ENCODE results near the gene SELENOI.
A peak's percentile ranks its signal among the peaks of the same experiment; 100 is the strongest.
"Not testable (repeated sequence)": the region's sequence is repeated elsewhere in the genome, so short reads cannot be mapped to it uniquely, and the experiment has no call there.

The SELENOI gene

DNA sequence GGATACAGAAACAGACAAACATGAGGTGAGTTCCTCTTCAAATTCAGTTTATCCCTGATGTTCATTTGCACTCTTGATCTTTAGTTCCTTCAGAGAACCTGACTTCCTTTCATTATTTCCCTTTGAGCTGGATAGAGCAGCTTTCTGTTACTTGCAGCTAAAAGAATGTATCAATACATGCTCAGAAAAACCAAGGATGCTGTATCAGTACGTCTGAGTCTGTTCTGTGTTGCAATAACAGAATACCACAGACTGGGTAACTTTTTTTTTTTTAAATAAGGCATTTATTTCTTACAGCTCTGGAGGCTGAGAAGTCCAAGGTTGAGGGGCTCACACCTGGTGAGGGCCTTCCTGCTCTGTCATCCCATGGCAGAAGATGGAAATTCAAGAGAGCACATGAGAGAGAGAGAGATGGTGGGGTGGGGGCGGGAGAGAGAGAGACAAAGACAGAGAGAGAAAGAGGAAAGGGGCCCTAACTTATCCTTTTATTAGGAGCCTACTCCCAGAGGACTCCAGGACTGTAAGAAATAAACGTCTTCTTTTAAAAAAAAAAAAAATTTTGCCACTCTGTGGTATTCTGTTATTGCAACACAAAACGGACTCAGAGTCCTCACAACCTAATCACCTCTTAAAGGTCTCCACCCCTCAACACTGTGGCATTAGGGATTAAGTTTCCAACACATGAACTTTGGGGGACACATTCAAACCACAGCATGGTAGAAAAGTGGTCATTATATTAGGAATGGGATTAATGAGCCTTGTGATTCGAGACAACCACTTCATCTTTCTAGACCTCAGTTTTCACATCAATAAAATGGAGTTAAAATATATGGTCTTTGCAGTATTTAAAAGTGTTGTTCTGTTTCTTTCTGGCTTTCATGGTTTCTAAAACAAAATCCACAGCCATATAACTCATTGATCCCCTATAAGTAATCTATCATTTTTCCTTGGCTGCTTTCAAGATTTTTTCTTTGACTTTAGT is 18.4 kb upstream of the SELENOI start:
- DNase-seq, result no peak

DNA sequence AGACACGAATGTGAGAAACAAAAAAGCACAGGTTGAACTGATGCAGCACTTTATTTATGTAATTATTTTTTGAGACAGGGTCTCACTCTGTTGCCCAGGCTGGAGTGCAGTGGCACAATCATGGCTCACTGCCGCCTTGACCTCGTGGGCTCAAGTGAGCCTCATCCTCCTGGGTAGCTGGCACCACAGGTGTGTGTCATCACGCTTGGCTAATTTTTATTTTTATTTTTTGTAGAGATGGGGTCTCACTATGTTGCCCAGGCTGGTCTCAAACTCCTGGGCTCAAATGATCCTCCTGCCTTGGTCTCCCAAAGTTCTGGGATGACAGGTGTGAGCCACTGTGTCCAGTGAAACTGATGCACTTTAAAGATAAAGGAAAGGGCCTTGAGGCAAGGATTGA is 16.9 kb upstream of the SELENOI start:
- DNase-seq, result not testable (repeated sequence)

DNA sequence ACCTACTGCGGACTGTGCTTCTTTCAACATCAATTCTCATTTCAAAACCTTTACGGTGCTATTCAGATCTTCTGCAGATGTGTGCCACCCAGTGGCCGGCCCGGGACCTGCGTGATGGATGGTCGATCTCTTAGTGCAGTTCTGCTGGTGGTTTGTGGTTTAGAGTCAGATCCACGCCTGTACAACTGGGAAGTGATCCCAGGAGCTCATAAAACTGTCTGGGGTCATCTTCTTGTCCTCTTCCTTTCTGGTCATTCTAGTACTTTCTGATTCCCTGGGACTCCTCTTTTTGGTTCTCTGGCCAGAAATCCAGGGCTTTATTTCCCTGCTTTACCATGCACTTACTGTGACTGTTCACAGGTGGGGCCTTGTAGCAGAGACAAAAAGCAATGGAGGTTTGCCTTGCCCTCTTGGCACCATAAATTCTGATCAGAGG is 15.8 kb upstream of the SELENOI start:
- DNase-seq, result peak; percentile 40

DNA sequence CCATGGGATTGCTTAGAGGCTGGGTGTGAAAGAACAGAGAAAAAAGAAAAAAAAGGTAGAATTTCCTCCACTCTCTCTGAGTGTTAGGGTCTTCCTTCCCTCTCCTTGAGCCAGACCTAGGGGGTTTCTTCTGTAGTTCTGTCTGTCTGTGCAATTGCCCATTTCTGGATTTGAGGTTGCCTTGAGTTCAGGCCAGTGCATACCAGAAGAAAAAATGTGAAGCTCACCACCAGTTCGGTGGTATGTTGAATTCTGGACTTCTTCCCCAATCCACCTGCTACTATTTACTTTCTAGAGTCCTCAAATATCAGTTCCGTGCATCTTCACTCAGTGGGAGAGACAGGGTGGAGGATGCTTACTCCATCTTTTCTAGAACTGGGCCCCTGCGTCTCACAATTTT is 15.3 kb upstream of the SELENOI start:
- DNase-seq, result no peak

DNA sequence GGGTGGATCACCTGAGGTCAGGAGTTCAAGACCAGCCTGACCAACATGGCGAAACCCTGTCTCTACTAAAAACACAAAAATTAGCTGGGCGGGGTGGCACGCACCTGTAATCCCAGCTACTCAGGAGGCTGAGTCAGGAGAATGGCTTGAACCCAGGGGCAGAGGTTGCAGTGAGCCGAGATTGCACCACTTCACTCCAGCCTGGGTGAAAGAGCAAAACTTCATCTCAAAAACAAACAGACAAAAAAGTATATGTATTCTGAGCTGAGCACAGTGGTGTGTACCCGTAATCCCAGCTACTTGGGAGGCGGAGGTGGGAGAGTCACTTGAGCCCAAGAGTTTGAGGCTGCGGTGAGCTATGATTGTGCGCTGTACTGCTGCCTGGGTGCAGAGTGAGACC is 14.6 kb upstream of the SELENOI start:
- DNase-seq, result not testable (repeated sequence)

DNA sequence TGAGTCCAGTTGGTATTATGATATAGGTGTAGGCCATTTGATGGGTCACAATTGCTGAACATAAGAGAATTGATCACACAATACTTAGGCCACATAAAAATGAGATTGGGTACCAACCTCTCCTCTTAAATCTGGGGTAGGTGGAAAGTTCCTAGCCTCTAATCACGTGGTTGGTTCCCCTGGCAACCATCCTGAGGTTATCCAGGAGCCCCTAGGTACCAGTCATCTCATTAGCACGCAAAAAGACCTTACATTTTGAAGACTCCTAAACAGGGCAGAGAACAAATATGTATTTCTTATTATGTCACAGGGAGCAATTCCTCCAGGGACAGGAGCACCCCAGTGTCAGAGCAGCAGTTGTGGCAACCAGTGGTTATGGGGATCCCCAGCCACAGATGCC is 12.7 kb upstream of the SELENOI start:
- DNase-seq, result no peak

DNA sequence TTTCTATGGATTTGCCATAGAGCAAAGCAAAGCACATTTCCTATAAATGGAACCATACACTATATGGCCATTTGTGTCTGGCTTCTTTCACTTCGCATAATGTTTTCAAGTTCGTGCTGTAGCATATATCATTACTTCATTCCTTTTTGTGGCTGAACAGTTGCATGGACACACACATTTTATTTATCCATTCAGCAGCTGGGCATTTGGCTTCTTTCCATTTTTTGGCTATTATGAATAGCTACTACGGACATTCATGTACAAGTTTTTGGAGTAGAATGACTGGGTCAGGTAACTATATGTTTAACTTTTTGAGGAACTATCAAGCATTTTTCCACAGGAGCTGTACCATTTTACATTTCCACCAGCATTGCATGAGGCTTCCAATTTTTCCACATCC is 10.7 kb upstream of the SELENOI start:
- no peak for DNase-seq

DNA sequence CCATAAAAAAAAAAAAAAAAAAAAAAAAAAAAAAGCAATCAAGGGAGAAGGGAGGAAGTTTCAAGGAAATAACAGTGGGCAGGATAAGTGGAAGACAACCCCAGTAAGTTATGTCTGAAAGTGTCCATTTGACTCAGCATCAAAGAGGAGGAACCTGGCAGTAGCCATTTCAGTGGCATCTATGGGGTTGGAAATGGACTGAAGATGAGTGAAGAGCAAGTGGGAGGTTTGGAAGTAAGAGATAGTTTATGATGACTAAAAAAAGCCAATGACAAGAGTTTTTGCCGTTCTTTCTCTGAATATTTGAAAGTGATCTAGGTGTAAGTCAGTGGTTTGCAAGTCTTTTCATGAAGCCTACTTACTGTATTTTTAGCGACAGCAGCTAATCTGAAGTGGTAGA is 9.2 kb upstream of the SELENOI start:
- DNase-seq, result no peak

DNA sequence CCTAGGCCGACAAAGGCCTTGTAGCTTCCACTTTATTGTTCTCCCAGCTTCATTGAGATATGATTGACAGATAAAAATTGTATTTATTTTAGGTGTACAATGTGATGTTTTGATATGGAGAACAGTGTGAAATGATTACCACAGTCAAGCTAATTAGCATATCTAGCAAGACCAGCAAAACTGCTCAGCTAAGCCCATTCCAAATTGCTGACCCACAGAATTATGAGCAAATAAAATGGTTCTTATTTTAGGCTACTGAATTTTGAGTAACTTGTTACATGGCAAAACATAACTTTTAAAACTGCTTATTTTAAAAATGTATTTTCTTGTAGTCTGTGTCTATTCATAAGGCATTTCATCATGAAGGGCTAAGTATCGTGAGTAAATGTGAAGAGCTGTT is 8.6 kb upstream of the SELENOI start:
- no peak for DNase-seq

DNA sequence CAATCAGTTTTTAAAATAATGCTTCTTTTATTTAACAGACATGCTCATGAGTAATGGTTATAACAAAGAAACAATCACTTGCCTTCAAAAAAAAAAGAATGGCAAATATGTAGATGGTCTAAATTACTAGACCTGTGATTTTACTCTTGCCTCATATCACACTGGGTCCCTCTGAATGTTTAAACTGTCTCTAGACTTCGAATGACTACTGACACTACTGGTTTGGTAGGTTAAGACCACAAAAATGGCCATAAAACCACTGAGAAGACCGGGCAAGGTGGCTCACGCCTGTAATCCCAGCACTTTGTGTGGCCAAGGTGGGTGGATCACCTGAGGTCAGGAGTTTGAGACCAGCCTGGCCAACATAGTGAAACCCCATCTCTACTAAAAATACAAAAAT is 5.1 kb upstream of the SELENOI start:
- DNase-seq, result no peak

DNA sequence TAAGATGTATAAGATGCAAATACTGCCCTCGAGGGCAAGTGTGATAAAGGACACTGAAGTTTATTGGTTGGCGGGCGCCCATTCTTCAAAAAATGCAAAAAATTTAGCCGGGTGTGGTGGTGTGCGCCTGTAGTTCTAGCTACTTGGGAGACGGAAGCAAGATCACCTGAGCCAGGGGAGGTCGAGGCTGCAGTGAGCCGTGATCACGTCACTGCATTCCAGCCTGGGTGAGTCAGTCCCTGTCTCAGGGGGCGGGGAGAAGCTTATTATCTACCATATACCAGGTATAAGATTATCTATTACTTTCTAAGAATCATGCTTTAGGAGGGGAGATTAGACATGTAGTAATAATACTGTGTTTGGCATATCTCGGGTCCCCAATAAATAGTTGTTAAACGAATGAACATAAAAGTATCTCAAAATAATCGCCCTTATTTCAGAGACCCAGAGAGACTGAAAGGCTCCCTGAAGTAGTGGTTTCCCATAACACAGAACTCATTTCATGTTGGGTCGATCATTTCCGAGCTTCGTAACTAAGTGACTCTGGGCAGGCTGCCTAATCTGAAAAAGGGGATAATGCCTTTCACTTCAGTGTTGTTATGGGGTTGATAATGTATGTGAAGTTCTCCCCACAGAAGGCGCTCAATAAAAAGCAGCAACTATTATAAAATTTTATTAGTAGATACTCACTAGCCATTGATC is 1.2 kb upstream of the SELENOI start:
- no peak for DNase-seq

DNA sequence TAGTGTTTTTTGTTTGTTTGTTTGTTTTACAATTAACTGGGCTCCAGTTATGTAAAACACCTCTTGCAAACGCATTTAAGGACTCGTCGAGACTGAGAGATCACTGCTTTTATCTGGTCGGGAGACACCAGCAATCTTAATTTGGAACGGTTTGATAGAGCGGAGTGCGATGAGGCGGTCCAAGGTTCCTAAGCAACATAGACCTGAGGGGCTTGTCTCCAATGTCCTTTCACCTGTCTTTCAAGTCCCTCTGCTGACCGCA is 729 bp upstream of the SELENOI start:
- DNase-seq, result no peak

DNA sequence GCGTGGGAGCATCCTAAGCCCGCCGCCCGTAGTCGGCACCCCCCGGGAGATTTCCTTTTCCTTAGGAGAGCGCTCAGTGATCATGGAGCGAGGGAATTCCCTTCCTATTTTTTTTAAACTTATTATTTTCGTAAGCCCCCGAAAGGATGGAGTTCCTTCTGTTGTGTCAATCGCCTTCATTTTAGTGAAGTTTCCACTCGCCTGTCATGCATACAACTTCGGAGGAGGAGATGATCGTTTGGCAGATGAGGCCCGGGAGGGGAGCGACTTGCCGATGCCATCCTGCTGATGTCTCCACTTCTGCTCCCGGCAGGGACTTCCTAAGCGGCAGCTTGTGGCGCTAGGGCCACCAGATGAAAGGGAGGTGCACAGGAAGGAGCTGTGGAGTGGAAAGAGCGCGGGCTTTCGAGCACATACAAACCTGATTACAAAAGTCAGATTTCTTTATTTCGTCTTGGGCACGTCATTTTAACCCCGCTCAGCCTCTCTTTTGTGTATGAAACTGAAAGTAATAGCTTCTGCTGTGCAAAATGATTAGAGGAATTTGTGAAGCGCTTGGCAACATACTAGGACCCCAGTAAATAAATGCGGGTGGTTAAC is 611 bp downstream of the SELENOI start, which contains the start of gene ADGRF3:
TSS of gene ADGRF3 (minus strand) at position 336 of the 600 bp plus-strand sequence. CDS start 555 bp downstream, outside the sequence.
- DNase-seq, result peak; percentile 52

DNA sequence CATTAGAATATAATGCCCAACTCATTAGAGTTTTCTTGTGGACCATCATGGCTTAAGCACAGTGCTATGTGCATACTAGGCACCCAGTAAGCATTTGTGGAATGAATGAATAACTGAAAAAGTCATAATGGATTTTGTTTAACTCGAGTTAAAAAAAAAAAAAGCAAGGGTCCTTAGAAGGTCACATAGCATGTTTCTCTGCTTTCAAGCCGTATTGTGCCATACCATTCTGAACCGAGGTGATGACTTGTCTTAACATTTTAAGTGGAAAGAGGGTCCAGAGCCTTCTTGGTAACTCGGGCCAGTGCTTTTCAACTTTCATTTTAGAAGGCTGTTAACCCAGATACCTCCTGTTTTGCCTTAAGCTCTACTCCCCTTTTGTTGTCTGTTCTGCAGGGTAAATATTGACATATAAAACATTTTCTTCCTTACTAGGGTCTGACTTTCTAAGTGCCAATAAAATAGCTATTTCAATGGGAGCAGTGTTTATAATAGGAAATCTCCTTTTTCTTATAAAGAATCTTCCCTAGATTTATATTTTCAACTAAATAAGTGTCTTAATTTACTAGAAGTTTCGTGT is 1.4 kb downstream of the SELENOI start:
- DNase-seq, result no peak

DNA sequence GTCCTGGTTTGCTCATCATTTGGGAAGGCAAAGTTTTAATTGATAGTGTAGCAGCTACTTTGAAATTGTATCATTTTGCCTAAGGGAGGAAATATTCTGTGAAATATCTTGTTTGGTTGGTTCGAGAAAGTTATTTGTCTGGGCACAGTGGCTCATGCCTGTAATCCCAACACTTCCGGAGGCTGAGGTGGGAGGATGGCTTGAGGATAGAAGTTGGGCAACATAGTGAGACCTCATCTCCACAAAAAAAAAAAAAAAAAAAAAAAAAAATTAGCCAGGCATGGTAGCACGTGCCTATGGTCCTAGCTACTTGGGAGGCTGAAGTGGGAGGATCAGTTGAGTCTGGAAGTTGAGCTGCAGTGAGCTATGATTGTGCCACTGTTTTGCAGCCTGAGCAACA is 3.7 kb downstream of the SELENOI start:
- no peak for DNase-seq

DNA sequence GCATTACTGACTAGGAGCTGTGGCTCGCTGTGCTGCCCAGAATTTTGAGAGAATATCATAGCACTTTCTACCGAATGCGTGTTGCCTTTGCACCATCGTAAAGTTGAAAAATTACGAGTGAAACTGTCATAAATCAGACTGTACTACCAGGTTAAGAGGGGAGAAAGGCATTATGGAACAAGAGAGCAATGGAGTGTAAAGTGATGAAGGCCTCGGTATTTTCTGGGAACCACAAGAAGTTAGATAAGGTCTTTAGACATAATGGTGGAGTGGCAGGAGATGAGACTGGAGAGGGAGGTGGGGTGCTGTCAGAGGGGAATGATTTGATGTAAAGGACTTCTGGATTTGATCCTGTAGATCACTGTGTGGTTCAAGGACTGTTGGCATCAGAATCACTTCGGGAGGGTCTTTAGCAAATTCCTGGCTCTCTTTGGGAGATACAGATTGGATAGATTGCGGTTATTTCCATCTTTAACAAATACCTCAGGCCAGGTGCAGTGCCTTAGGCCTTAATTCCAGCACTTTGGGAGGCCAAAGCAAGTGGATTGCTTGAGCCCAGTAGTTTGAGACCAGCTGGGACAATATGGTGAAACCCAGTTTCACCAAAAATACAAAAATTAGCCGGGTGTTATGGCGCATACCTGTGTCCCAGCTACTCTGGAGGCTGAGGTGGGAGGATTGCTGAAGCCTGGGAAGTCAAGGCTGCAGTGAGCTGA is 5.6 kb downstream of the SELENOI start:
- no peak for DNase-seq

DNA sequence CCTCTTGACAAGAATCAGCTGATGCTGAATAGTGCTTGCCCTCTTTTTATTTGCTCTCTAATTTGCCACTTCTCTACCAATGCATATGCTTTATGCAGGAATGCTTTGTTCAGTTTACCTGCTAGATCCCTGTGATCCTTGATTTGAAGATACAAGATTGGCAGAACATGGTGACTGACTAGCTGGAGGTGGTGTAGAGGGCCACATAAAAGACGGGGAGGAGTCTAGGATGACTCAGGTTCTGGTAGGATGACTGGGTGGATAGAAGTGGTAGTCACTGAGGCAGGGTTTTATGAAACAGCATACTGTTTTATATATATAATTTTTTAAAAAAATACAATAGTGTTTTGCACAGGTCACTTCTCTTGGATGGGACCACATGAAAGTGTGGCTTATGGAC is 6.9 kb downstream of the SELENOI start:
- no peak for DNase-seq

DNA sequence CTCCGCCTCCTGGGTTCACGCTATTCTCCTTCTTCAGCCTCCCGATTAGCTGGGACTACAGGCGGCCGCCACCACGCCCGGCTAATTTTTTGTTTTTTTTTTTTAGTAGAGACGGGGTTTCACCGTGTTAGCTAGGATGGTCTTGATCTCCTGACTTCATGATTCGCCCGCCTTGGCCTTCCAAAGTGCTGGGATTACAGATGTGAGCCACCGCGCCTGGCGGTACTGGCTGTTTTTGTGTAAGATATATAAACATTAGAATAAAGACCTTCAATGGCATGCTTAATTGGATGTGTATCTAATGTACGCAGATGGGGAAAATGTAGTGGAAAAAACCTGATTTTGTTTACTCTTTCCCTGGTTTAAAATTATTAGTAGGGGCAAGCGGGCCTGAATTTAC is 8.5 kb downstream of the SELENOI start:
- not testable (repeated sequence) for DNase-seq

DNA sequence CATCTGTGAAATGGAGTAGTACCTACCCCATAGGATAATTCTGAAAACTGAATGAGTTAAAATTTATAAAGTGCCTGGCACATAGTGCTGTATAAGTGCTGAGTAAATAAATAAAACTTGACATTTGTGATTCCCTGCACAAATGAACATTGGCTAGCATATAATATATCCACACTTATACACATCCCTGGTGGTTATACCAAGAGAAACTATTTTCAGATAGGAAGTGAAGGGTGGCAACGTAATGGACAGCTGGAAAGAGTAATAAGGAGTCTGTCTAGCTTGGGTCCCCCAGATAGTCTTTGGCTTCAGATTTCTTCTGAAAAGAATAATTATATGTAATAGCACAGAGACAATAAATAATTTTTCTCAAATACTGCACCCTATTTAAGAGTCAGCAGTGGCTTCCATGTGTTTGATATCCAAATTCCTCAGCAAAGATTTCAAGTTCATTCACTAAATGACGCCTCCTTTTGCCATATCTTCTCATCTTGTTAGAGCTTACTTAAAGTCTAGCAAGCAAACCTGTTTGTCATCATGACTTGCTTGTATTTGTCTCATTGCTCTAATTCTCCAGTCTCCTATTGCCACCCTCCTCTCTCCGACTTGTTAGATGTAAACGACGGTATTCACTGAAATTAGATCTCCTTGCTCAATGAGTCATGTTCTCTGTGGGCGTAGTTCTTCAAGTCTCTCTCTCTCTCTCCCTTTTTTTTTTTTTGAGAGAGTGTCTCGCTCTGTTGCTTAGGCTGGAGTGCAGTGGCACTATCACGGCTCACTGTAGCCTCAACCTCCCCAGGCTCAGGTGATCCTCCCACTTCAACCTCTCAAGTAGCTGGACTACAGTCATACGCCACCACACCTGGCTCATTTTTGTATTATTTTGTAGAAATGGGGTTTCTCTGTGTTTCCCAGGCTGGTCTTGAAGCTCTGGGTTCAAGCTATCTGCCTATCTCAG is 9.4 kb downstream of the SELENOI start:
- DNase-seq, result no peak

DNA sequence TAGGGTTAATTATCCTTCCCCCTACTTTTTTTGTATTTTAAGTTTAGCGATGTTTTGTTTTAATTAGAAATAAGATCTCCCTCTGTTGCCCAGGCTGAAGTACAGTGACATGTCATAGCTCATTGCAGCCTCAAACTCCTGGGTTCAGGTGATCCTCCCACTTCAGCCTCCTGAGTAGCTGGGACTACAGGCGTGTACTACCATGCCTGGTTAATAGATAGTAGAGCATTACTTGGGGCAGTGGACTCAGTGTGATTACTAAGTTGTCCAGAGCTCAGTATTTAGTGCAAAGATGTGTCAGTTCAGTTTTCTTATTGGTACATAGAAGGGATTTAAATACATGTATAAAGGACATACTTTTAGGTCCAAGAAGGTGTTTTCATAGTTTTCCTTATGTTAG is 10.2 kb downstream of the SELENOI start:
- DNase-seq, result no peak

DNA sequence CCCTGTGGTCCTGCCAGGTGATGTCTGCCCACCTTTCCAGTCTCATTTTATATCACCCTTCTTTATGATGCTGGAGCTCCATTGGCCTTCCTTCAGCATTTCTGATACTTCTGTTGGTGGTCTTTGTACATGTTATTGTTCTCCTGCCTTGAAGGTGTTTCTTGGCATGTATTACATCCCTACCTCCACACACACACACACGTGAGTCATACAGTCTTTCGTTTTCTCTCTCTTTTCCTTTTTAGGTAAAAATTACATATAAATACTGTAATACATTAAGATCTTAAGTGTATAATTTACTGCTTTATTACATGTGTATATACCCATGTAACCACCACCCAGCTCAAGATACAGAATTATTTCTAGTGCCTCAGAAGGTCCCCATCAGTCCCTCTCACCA is 10.8 kb downstream of the SELENOI start:
- no peak for DNase-seq

Data from NCI-H524 treated with DMSO at 0.1 percent for 48 hours (cell line).